HG02840 (cell line): ENCODE measurements around the gene EMC1.
"Not testable (repeated sequence)": the region's sequence is repeated elsewhere in the genome, so short reads cannot be mapped to it uniquely, and the experiment has no call there.

ENCODE experiments used
- ATAC-seq: cut with Tn5 transposase; IDR thresholded peaks from one replicate; pipeline ENCODE4 v1.9.1; 2021; ENCODE audit warnings: mild to moderate bottlenecking, moderate library complexity, moderate number of reproducible peaks; ENCODE audit not compliant: unreplicated experiment, low FRiP score

The EMC1 gene

GRCh38 chr1:19197845-19198244 is 53.5 kb downstream of the EMC1 start:
- ATAC-seq: no peak

- ATAC-seq: no peak
Measured at GRCh38 chr1:19196331-19196730, 55.0 kb downstream of the EMC1 start.

GRCh38 chr1:19193004-19193403 is 58.3 kb downstream of the EMC1 start:
- no peak for ATAC-seq

GRCh38 chr1:19191811-19192210 is 59.5 kb downstream of the EMC1 start:
- no peak for ATAC-seq

GRCh38 chr1:19190468-19190867 is 60.9 kb downstream of the EMC1 start:
- no peak for ATAC-seq

- no peak for ATAC-seq
Measured at GRCh38 chr1:19189270-19189669, 62.1 kb downstream of the EMC1 start.

- no peak for ATAC-seq
Measured at GRCh38 chr1:19187852-19188251, 63.5 kb downstream of the EMC1 start.

GRCh38 chr1:19186001-19186400 is 65.3 kb downstream of the EMC1 start:
- ATAC-seq: no peak

- ATAC-seq: no peak
Measured at GRCh38 chr1:19182223-19182622, 69.1 kb downstream of the EMC1 start.

GRCh38 chr1:19180265-19180657 is 71.1 kb downstream of the EMC1 start:
- not testable (repeated sequence) for ATAC-seq

- ATAC-seq: no peak
Measured at GRCh38 chr1:19179597-19180264, 71.6 kb downstream of the EMC1 start.

GRCh38 chr1:19178734-19179398 is 72.5 kb downstream of the EMC1 start:
- no peak for ATAC-seq

GRCh38 chr1:19177811-19178210 is 73.5 kb downstream of the EMC1 start:
- ATAC-seq: no peak

- ATAC-seq: no peak
Measured at GRCh38 chr1:19169642-19170041, 81.7 kb downstream of the EMC1 start.

GRCh38 chr1:19167140-19167539 is 84.2 kb downstream of the EMC1 start:
- ATAC-seq: no peak

- ATAC-seq: no peak
Measured at GRCh38 chr1:19166066-19166465, 85.3 kb downstream of the EMC1 start.
